Spleen (tissue), 7 donors: Measurements from ENCODE around the gene TTLL3.

Source experiments
- POLR2A ChIP-seq, 3 donors: fragments of 450-650 bp; IDR thresholded peaks; one replicate each; pipeline ENCODE4 v1.5.1; 2017; ENCODE audit warnings: antibody characterized with exemption in 3 of 3, mild to moderate bottlenecking in 1 of 3
- TF ChIP-seq, protein P1 (sequence below), 11 experiments: fragments of 200-600 bp in 7 of 11; fragments of 450-650 bp in 4 of 11; sonication (generic) in 4 of 11; IDR thresholded peaks in 8 of 11; conservative IDR thresholded peaks in 3 of 11; 1 replicate in 7 of 11; 2 replicates in 4 of 11; pipeline versions ENCODE4 v1.4.0 to v1.8.0; 2016 to 2021; ENCODE audit warnings: antibody characterized with exemption in 11 of 11, inconsistent platforms in 4 of 11, mild to moderate bottlenecking in 1 of 11
- donor health status: DM: no; HTN: no; CAD: no; lungs with moderate emphysema.
- donor health status: DM: no; HTN: no; CAD: no.
- donor health status: DM: no; HTN: no; CAD: no.

DNA sequence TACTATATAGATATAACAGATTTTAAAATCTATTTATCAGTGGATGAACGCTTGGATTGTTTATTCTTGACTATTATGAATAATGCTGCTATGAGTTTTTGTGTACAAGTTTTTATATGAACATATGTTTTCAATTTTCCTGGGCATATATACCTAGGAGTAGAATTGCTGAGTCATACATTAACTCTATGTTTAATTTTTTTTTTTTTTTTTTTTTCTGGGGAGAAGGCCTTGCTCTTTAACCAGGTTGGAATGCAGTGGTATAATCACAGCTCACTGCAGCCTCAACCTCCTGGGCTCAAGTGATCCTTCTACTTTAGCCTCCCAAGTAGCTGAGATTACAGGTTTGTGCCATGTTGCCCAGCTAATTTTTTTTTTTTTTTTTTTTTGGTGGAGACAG lies 60.9 kb downstream of the TTLL3 start:
- TF ChIP-seq, protein P1, sequence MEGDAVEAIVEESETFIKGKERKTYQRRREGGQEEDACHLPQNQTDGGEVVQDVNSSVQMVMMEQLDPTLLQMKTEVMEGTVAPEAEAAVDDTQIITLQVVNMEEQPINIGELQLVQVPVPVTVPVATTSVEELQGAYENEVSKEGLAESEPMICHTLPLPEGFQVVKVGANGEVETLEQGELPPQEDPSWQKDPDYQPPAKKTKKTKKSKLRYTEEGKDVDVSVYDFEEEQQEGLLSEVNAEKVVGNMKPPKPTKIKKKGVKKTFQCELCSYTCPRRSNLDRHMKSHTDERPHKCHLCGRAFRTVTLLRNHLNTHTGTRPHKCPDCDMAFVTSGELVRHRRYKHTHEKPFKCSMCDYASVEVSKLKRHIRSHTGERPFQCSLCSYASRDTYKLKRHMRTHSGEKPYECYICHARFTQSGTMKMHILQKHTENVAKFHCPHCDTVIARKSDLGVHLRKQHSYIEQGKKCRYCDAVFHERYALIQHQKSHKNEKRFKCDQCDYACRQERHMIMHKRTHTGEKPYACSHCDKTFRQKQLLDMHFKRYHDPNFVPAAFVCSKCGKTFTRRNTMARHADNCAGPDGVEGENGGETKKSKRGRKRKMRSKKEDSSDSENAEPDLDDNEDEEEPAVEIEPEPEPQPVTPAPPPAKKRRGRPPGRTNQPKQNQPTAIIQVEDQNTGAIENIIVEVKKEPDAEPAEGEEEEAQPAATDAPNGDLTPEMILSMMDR (IDR thresholded peaks at IDR 0.05 in 8 of 11, conservative IDR thresholded peaks at IDR 0.05 in 3 of 11): no peak
- TF ChIP-seq POLR2A (IDR thresholded peaks at IDR 0.05): no peak
